HepG2 (cell line): ENCODE measurements around the gene PSG6.

ENCODE experiments used
- CBX5 ChIP-seq: sonication (generic); formaldehyde crosslinking; IDR thresholded peaks from 2 replicates; pipeline ENCODE4 v1.4.0; 2020; ENCODE audit warnings: missing genetic modification reagents, borderline replicate concordance
- MYC ChIP-seq: sonication (generic); formaldehyde crosslinking; IDR thresholded peaks from 2 replicates; pipeline ENCODE4 v1.9.0; 2021; ENCODE audit warnings: missing genetic modification reagents, borderline replicate concordance
- NR2F6 ChIP-seq, 2 experiments: IDR thresholded peaks; 2 replicates each; pipeline ENCODE4 v1.6.1; 2016; ENCODE audit warnings: antibody characterized with exemption in 1 of 2, mild to moderate bottlenecking in 1 of 2
- PHF8 ChIP-seq: sonication (generic); formaldehyde crosslinking; IDR thresholded peaks from 2 replicates; pipeline ENCODE4 v1.5.0; 2020; ENCODE audit warnings: missing genetic modification reagents
- TF ChIP-seq, protein P1 (sequence below): sonication (generic); formaldehyde crosslinking; IDR thresholded peaks from 2 replicates; pipeline ENCODE4 v1.5.0; 2020; ENCODE audit warnings: mild to moderate bottlenecking, missing genetic modification reagents, moderate library complexity
- TF ChIP-seq, protein P2 (sequence below): IDR thresholded peaks from 2 replicates; pipeline ENCODE4 v1.6.1; 2018; ENCODE audit warnings: missing genetic modification reagents

DNA sequence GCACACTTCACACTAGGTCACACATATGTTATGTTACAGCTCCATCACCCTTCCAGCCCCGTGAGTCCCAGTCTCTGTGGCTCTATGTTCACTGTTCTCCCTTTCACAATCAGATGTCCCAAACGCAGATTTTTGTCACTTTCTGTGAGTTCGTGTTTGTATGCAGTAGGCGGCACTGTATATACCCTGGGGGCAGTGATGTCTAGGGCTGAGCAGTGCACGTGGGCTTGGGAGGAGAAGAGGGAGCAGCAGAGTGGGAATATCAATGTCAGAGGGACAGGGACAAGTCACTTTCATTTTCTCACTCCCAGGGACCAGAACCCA is 60.2 kb downstream of the PSG6 start:
- TF ChIP-seq, protein P1, sequence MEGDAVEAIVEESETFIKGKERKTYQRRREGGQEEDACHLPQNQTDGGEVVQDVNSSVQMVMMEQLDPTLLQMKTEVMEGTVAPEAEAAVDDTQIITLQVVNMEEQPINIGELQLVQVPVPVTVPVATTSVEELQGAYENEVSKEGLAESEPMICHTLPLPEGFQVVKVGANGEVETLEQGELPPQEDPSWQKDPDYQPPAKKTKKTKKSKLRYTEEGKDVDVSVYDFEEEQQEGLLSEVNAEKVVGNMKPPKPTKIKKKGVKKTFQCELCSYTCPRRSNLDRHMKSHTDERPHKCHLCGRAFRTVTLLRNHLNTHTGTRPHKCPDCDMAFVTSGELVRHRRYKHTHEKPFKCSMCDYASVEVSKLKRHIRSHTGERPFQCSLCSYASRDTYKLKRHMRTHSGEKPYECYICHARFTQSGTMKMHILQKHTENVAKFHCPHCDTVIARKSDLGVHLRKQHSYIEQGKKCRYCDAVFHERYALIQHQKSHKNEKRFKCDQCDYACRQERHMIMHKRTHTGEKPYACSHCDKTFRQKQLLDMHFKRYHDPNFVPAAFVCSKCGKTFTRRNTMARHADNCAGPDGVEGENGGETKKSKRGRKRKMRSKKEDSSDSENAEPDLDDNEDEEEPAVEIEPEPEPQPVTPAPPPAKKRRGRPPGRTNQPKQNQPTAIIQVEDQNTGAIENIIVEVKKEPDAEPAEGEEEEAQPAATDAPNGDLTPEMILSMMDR (CRISPR knock-in tag): no peak
- TF ChIP-seq, protein P2, sequence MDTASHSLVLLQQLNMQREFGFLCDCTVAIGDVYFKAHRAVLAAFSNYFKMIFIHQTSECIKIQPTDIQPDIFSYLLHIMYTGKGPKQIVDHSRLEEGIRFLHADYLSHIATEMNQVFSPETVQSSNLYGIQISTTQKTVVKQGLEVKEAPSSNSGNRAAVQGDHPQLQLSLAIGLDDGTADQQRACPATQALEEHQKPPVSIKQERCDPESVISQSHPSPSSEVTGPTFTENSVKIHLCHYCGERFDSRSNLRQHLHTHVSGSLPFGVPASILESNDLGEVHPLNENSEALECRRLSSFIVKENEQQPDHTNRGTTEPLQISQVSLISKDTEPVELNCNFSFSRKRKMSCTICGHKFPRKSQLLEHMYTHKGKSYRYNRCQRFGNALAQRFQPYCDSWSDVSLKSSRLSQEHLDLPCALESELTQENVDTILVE (CRISPR knock-in tag): no peak
- TF ChIP-seq PHF8 (no peak), NR2F6 (IDR thresholded peaks at IDR 0.05) (no peak), NR2F6 (CRISPR knock-in tag; IDR thresholded peaks at IDR 0.05) (no peak), CBX5 (CRISPR knock-in tag) (no peak), MYC (CRISPR knock-in tag) (no peak)
